Thymus (tissue), 14 donors: ENCODE results near the gene NDUFAB1. TPM values are rescaled to one million over a fixed set of nuclear protein-coding genes. Genes with fewer than 3 reads are reported as not detected.
"Not testable (repeated sequence)": the region's sequence is repeated elsewhere in the genome, so short reads cannot be mapped to it uniquely, and the experiment has no call there.

Source experiments
- DNase-seq, 9 donors: peaks; one replicate each; pipeline ENCODE4 v3.0.0-alpha.2; 2013; ENCODE audit warnings: low spot score in 9 of 9, low read depth in 6 of 9, missing footprints in 1 of 9
- H3K27ac ChIP-seq, 2 donors: one replicate each; pipeline ENCODE4 v1.5.1; 2013; ENCODE audit warnings: control low read depth in 1 of 2, low read depth in 1 of 2, low read length in 1 of 2, mild to moderate bottlenecking in 1 of 2, moderate library complexity in 1 of 2
- H3K27me3 ChIP-seq, 2 donors: one replicate each; pipeline ENCODE4 v1.5.1; 2013; ENCODE audit warnings: low read length in 1 of 2; ENCODE audit not compliant: control insufficient read depth in 2 of 2, insufficient read depth in 1 of 2
- H3K36me3 ChIP-seq, 2 donors: one replicate each; pipeline ENCODE4 v1.5.1; 2013; ENCODE audit warnings: low read length in 1 of 2, mild to moderate bottlenecking in 1 of 2, moderate library complexity in 1 of 2; ENCODE audit not compliant: control insufficient read depth in 2 of 2, insufficient read depth in 2 of 2
- H3K4me1 ChIP-seq, 2 donors: one replicate each; pipeline ENCODE4 v1.5.1; 2013; ENCODE audit warnings: low read length in 2 of 2; ENCODE audit not compliant: control insufficient read depth in 2 of 2, insufficient read depth in 2 of 2
- H3K4me3 ChIP-seq, 2 donors: one replicate each; pipeline ENCODE4 v1.5.1; 2013; ENCODE audit warnings: low read length in 2 of 2, control low read depth in 1 of 2, mild to moderate bottlenecking in 1 of 2
- H3K9me3 ChIP-seq, 2 donors: one replicate each; pipeline ENCODE4 v1.5.1; 2013; ENCODE audit warnings: low read length in 1 of 2, mild to moderate bottlenecking in 1 of 2; ENCODE audit not compliant: control insufficient read depth in 2 of 2, insufficient read depth in 1 of 2
- WGBS: extraction: QIAGEN DNeasy Blood & Tissue Kit; methylation state at CpG from one replicate; pipeline ENCODE4 v1.1.7; 2013; 5-methylcytosine and 5-hydroxymethylcytosine counted together
- long read RNA-seq, 10 donors: transcript quantifications; one replicate each; lab custom pipeline, GENCODE V29; 2026
- polyA plus RNA-seq: library from polyadenylated mRNA; stranded (reverse); fragments of 200-250 nt; gene quantifications from one replicate; pipeline ENCODE4 v1.2.3, GENCODE V29; 2013
- total RNA-seq: library from RNA; stranded (reverse); fragments of 120-200 nt; gene quantifications from one replicate; pipeline ENCODE4 v1.2.4, GENCODE V29; 2013
- donor health status: healthy.

The NDUFAB1 gene
- total RNA-seq (153 TPM), polyA plus RNA-seq (110 TPM)
- long read RNA-seq, donor 1, transcript NDUFAB1-201 (5 exons, 717 nt), result major isoform, 13 of 13 reads
- long read RNA-seq, donor 1, partial matches to known transcripts, result 0 of 13 reads
- long read RNA-seq, donor 1, other reads (novel, unspliced or antisense), result 0 of 13 reads
- long read RNA-seq, donor 2, result 0 reads
- long read RNA-seq, donor 3, transcript NDUFAB1-201 (5 exons, 717 nt), result major isoform, 157 of 170 reads
- long read RNA-seq, donor 3, partial matches to known transcripts, result 9 of 170 reads
- long read RNA-seq, donor 3, other reads (novel, unspliced or antisense), result 0 of 170 reads
- long read RNA-seq, donor 4, transcript NDUFAB1-201 (5 exons, 717 nt), result major isoform, 40 of 40 reads
- long read RNA-seq, donor 4, partial matches to known transcripts, result 0 of 40 reads
- long read RNA-seq, donor 4, other reads (novel, unspliced or antisense), result 0 of 40 reads
- long read RNA-seq, donor 5, transcript NDUFAB1-201 (5 exons, 717 nt), result major isoform, 158 of 193 reads
- long read RNA-seq, donor 5, partial matches to known transcripts, result 32 of 193 reads
- long read RNA-seq, donor 5, other reads (novel, unspliced or antisense), result 0 of 193 reads
- long read RNA-seq, donor 6, transcript NDUFAB1-201 (5 exons, 717 nt), result major isoform, 66 of 70 reads
- long read RNA-seq, donor 6, partial matches to known transcripts, result 0 of 70 reads
- long read RNA-seq, donor 6, other reads (novel, unspliced or antisense), result 0 of 70 reads
- long read RNA-seq, donor 7, transcript NDUFAB1-201 (5 exons, 717 nt), result major isoform, 90 of 103 reads
- long read RNA-seq, donor 7, partial matches to known transcripts, result 12 of 103 reads
- long read RNA-seq, donor 7, other reads (novel, unspliced or antisense), result 0 of 103 reads
- long read RNA-seq, donor 8, transcript NDUFAB1-201 (5 exons, 717 nt), result major isoform, 35 of 35 reads
- long read RNA-seq, donor 8, partial matches to known transcripts, result 0 of 35 reads
- long read RNA-seq, donor 8, other reads (novel, unspliced or antisense), result 0 of 35 reads
- long read RNA-seq, donor 9, transcript NDUFAB1-201 (5 exons, 717 nt), result major isoform, 67 of 69 reads
- long read RNA-seq, donor 9, partial matches to known transcripts, result 0 of 69 reads
- long read RNA-seq, donor 9, other reads (novel, unspliced or antisense), result 0 of 69 reads
- long read RNA-seq, donor 10, transcript NDUFAB1-201 (5 exons, 717 nt), result major isoform, 72 of 73 reads
- long read RNA-seq, donor 10, partial matches to known transcripts, result 0 of 73 reads
- long read RNA-seq, donor 10, other reads (novel, unspliced or antisense), result 0 of 73 reads

GRCh38 chr16:23595951-23596720, at the start of gene NDUFAB1:
TSS of gene NDUFAB1 (minus strand) at chr16:23596316. CDS start at chr16:23596290, 26 bp downstream.
- Histone ChIP-seq H3K4me3 (peak within 1 kb of the TSS; percentile 73 to 91), H3K27ac (peak within 1 kb of the TSS; percentile 71 to 75), H3K9me3 (no peaks in the 10 kb centered on the region), H3K4me1 (peaks cover 8 to 16% of the 10 kb centered on the region in 2 donors), H3K27me3 (no peaks in the 10 kb centered on the region), H3K36me3 (peaks cover 17 to 18% of the 10 kb centered on the region in 2 donors)
- 3% methylated on average over 67 of the region's 67 CpGs for WGBS
- DNase-seq, result peak; percentile 64 to 94 (median 88)

DNA sequence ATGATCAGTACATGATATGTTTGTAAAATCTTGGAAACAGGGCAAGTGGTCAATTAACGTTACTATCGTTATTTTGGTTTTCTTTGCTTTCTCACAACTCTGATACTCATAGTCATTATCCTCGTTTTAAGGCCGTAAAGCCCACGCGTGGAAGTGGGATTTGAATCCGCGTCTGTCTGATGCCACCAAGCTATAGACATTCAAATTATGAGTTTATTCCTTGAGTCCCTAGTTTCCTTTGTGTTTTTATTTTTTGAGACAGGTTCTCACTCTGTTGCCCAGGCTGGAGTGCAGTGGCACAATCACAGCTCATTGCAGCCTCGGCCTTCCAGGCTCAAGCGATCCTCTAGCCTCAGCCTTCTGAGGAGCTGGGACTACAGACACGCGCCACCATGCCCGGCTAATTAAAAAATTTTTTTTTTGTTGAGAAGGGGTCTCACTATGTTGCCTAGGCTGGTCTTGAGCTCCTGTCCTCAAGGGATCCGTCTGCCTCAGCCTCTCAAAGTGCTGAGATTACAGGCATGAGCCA, 46.2 kb upstream of the NDUFAB1 start:
- WGBS, result 87% methylated on average over 14 of the region's 14 CpGs
- peaks cover 13 to 16% of the 10 kb centered on the region in 2 donors for H3K4me1 ChIP-seq
- DNase-seq, result no peak

GRCh38 chr16:23640931-23641765, 45.0 kb upstream of the NDUFAB1 start, which contains the start of the genes DCTN5 and PALB2:
TSS of gene DCTN5 (plus strand) at chr16:23641466. CDS start at chr16:23641543, 77 bp downstream.
TSS of gene PALB2 (minus strand) at chr16:23641310. CDS start at chr16:23641157, 153 bp downstream.
- peak; percentile 63 to 89 (median 72) for DNase-seq
- Histone ChIP-seq H3K4me3 (peak within 1 kb of the TSS; percentile 65 to 94), H3K27me3 (no peaks in the 10 kb centered on the region), H3K27ac (peak within 1 kb of the TSS; percentile 63 to 84), H3K4me1 (peaks cover 13 to 16% of the 10 kb centered on the region in 2 donors), H3K9me3 (no peaks in the 10 kb centered on the region), H3K36me3 (peaks cover 3 to 10% of the 10 kb centered on the region in 2 donors)
- WGBS, result under 1% methylated on average over 64 of the region's 64 CpGs

More for the DNA sequence above, 46.2 kb upstream of the NDUFAB1 start:
- no peak overlapping the region for H3K27ac ChIP-seq
- H3K27me3 ChIP-seq, result no peaks in the 10 kb centered on the region
- peaks cover 2 to 12% of the 10 kb centered on the region in 2 donors for H3K36me3 ChIP-seq
- H3K9me3 ChIP-seq, result no peaks in the 10 kb centered on the region
- H3K4me3 ChIP-seq, result peak overlapping the region; percentile 65 to 94

- peaks cover 3 to 10% of the 10 kb centered on the region in 2 donors for H3K36me3 ChIP-seq
- H3K27ac ChIP-seq, result peak overlapping the region in 1 of 2 donors; percentile 52
- peak overlapping the region; percentile 65 to 94 for H3K4me3 ChIP-seq
- H3K4me1 ChIP-seq, result peaks cover 13 to 16% of the 10 kb centered on the region in 2 donors
- 2% methylated on average over 8 of the region's 8 CpGs for WGBS
- peak in 3 of 9 donors; percentile 1 to 16 (median 1) for DNase-seq
- H3K27me3 ChIP-seq, result no peaks in the 10 kb centered on the region
- no peaks in the 10 kb centered on the region for H3K9me3 ChIP-seq
Measured at GRCh38 chr16:23640615-23640930, 44.5 kb upstream of the NDUFAB1 start.

DNA sequence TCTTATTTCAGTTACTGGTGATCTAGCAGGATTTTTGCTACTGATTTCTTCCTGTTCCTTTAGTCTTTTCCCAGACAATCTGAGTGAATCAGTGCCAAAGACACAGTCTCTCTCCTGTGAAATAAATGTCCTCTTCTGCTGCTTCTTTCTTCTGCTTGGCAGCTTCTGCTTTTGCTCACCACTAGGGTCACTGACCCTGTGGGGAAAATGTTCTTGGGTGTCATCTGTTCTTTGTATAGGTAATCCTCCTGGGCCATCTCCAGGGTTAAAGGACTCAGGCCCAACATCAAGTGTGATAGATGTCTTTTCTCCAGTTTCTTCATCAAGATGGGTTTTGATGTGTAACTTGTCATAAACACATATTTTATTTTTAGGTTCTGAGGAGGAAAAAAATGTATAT, 39.8 kb upstream of the NDUFAB1 start:
- Histone ChIP-seq H3K36me3 (peaks cover 7% of the 10 kb centered on the region in 2 donors), H3K27ac (no peak overlapping the region), H3K27me3 (no peaks in the 10 kb centered on the region), H3K4me1 (peaks cover 7 to 10% of the 10 kb centered on the region in 2 donors), H3K4me3 (no peak overlapping the region), H3K9me3 (no peaks in the 10 kb centered on the region)
- no peak for DNase-seq

- Histone ChIP-seq H3K4me1 (no peaks in the 10 kb centered on the region), H3K27ac (no peak overlapping the region), H3K4me3 (no peak overlapping the region), H3K9me3 (no peaks in the 10 kb centered on the region), H3K27me3 (no peaks in the 10 kb centered on the region), H3K36me3 (peaks cover 11 to 15% of the 10 kb centered on the region in 2 donors)
- WGBS, result 98% methylated on average over 4 of the region's 4 CpGs
- DNase-seq, result no peak
Measured at GRCh38 chr16:23634461-23635036, 38.4 kb upstream of the NDUFAB1 start.

GRCh38 chr16:23631874-23632273, 35.8 kb upstream of the NDUFAB1 start:
- peaks cover 15% of the 10 kb centered on the region in 2 donors for H3K36me3 ChIP-seq
- WGBS, result 99% methylated on average over 3 of the region's 3 CpGs

More at GRCh38 chr16:23631874-23632273, 35.8 kb upstream of the NDUFAB1 start:
- not testable (repeated sequence) for H3K4me3 ChIP-seq, H3K27me3 ChIP-seq, H3K9me3 ChIP-seq, H3K4me1 ChIP-seq, H3K27ac ChIP-seq, DNase-seq
